CD4-positive, alpha-beta T cell treated with Interleukin-4 for 4 hours (primary cell): Measurements from ENCODE around the gene ABCA7.
A peak's percentile ranks its signal among the peaks of the same experiment; 100 is the strongest.

Experiments used
- DNase-seq: peaks from one replicate; pipeline ENCODE4 v3.0.0-alpha.2; 2020

The ABCA7 gene

DNA sequence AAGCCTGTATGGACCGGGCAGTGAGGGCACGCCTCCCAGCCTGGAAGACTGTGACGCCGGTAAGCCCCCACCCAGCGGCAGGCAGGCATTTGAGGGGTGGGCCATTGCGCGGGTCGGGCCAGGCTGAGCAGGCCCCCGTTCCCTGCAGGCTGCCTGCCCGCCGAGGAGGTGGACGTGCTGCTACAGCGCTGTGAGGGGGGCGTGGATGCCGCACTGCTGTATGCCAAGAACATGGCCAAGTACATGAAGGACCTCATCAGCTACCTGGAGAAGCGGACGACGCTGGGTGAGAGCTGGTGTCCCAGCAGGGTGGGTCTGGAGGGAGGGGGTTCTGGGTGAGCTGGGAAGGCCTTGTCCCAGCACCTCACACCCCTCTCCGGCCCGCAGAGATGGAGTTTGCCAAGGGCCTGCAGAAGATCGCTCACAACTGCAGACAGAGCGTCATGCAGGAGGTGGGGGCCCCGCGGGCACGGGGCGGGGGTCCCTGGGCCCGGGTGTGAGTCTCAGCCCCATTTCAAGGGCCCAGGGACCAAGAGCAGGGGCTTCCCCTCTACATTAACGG is 34.1 kb downstream of the ABCA7 start:
- no peak for DNase-seq

DNA sequence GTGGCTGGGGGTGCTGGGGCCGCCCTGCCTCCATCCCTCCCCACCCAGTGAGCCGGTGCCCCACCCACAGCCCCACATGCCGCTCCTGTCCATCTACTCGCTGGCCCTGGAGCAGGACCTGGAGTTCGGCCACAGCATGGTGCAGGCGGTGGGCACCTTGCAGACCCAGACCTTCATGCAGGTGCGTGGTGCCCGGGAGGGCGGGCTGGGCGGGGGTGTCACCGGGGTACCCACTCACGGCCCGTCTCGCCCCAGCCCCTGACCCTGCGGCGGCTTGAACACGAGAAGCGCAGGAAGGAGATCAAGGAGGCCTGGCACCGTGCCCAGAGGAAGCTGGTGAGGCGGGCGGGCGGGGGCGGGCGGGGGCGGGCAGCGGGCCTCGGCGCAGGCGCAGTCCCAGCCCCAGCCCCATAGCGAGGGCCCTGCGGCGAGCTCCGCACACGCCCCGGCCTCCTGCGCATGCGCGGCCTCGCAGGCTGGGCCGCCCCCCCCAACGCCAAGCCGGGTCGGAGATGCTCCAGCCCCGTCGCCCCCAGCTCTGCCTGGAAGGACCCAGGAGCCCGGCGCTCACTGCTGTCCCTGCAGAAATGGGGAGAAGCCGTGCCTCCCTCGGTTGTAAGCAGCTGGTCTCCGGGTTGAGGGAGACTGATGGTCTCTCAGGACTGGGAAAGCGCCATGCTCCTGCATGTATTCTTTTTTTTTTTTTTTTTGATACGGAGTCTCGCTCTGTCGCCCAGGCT is 34.8 kb downstream of the ABCA7 start:
- peak; percentile 94 for DNase-seq

DNA sequence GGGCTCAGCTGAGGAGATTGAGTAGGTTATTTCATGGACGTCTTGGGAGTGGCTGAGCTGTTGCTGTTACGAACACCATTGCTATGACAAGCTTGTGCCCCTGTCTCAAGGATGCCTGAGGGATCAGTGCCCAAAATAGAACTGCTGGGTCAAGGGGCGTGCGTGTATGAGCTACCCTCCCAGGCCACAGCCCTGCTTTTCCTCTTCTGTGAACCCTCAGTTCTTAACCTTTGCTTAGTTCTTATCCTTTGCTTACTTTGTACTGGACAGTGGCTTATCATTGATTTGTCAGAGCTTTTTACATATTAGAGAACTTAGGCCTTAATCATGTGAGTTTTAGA is 36.1 kb downstream of the ABCA7 start:
- no peak for DNase-seq

DNA sequence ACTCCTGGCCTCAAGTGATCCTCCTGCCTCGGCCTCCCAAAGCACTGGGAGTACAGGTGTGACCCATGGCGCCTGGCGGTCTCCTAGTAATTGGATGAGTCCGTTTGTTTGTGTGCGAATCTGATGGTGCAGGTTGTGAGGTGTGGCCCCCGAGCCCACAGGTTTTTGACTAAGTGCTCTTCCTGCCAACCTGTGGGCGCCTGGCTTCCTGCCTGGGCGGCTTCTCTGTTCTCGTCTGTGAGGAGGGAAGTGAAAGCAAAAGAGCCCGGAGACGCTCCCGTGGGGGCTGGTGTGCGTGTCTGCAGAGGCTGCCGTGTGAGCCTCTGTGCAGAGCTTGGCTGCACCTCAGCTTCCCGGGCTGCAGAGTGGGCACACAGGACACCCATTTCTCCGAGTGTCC is 37.0 kb downstream of the ABCA7 start:
- DNase-seq: peak; percentile 98

DNA sequence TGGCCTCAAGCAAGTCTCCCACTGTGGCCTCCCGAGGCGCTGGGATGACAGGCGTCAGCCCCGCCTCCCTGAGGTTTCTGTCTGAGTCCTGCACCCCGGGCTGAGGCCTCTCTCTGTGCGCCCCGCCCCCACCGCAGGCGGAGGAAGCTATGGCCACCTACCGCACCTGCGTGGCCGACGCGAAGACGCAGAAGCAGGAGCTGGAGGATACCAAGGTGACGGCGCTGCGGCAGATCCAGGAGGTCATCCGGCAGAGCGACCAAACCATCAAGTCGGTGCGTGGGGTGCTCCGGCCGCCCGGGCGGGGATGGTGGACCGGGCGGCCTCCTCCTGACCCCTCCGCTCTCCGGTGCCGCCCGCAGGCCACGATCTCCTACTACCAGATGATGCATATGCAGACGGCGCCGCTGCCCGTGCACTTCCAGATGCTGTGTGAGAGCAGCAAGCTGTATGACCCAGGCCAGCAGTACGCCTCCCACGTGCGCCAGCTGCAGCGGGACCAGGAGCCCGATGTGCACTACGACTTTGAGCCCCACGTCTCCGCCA is 39.7 kb downstream of the ABCA7 start:
- peak; percentile 67 for DNase-seq

DNA sequence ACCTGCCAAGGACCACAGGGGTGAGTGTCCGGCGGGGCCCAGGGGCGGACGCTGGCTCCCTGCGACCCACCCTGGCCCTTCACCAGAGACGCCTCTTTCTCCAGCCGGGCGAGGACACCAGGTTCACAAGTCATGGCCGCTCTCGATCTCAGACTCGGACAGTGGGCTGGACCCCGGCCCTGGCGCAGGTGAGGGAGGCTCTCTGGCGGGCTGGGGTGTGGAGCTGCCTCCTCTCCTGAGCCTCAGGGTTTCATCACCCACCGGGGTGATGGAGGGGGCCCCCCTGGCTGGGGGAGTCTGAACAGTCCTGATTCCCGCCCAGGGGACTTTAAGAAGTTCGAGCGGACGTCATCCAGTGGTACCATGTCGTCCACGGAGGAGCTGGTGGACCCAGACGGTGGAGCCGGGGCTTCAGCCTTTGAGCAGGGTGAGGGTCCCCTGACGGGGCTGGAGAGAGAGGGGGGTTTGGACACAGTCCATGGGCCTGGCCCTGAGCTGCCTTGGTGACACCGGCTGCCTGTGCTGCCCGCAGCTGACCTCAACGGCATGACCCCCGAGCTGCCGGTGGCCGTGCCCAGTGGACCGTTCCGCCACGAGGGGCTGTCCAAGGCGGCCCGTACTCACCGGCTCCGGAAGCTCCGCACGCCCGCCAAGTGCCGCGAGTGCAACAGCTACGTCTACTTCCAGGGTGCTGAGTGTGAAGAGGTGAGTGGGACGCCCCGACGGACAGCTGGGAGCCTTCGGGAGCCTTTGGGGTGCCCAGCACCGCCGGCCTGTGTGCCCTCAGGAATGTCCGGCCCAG is 40.7 kb downstream of the ABCA7 start:
- DNase-seq: no peak

DNA sequence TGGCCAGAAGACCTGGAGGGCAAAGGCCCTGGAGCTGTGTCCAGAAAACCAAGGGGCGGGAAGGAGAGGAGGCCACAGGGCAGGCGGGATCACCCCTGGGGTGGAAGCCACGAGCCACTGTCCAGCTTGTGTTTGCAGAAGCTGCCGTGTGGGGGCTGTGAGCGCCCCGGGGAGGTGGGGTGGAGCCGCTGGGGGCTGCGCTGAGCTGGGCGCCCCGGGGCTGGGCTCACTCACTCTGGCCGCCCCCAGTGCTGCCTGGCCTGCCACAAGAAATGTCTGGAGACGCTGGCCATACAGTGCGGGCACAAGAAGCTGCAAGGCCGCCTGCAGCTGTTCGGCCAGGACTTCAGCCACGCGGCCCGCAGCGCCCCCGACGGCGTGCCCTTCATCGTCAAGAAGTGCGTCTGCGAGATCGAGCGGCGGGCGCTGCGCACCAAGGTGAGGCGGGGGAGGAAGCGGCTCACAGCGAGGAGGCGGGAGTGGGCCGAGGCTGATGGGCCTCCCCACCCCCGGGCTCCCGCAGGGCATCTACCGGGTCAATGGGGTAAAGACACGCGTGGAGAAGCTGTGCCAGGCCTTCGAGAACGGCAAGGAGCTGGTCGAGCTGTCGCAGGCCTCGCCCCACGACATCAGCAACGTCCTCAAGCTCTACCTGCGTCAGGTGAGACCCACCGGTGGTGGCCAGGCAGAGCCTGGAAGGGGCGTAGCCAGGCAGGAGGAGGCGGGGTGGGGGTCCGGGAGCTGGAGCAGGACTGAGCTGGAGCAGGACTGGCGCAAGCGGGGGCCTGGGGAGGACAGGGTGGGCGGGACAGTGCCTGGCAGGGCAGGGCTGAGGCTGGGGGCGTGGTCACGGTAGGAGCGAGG is 41.6 kb downstream of the ABCA7 start:
- no peak for DNase-seq

DNA sequence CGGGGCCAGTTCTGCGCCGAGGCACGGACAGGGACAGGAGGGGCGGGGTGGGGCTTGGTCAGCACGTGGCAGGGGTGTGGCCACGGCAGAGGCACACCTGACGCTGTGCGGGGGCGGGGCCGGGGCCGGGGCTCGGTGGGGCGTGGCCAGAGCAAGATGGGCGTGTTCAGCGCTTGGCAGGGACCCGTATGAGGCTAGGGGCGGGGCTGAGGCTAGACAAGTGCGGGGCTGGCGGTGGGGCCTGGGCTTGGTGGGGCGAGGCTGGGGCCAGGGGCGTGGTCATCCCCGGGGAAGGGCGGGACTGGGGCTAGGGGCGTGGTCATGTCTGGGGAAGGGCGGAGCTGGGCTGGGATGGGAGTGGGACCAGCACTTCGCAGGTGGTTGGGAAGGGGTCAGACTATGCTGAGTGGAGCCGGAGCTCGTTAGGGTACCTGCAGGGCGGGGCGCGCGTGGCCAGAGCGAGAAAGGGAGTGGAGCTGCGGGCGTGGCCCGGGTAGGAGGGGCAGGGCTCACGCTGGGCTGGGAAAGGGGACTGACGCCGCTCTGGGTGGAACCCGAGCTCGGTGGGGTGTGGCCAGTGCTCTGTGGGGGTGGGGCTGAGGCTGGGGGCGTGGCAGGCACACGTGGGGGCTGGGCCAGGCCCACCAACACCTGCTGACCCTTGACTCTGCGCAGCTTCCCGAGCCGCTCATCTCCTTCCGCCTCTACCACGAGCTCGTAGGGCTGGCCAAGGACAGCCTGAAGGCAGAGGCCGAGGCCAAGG is 42.4 kb downstream of the ABCA7 start:
- DNase-seq: peak; percentile 84

DNA sequence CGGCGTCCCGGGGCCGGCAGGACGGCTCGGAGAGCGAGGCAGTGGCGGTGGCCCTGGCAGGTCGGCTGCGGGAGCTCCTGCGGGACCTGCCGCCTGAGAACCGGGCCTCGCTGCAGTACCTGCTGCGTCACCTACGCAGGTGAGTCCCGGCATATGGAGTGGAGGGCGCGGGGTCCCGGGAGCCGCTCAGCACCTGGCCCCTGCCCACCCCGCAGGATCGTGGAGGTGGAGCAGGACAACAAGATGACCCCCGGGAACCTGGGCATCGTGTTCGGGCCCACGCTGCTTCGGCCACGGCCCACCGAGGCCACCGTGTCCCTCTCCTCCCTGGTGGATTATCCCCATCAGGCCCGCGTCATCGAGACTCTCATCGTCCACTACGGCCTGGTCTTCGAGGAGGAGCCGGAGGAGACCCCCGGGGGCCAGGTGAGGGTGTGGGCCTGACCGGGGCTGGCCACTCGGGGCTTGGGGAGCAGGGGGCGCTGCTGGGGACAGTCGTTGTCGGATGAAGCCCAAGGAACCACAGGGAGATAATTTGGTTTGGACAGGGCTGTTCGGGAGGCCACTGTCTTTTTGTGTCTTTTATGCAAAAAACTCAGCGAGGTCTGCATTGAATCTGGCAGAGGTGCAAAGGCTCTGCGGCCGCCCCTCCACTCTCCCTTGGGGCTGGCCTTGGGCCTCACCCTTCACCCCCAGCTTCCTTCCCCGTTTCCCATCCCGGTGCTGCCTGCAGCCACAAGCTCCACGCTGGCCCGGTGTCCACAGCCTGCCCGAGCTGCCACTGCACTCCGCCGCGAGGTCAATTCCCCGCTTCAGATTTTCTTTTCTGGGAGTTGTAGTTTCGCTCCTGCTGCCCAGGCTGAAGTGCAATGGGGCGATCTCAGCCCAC is 43.3 kb downstream of the ABCA7 start:
- no peak for DNase-seq

DNA sequence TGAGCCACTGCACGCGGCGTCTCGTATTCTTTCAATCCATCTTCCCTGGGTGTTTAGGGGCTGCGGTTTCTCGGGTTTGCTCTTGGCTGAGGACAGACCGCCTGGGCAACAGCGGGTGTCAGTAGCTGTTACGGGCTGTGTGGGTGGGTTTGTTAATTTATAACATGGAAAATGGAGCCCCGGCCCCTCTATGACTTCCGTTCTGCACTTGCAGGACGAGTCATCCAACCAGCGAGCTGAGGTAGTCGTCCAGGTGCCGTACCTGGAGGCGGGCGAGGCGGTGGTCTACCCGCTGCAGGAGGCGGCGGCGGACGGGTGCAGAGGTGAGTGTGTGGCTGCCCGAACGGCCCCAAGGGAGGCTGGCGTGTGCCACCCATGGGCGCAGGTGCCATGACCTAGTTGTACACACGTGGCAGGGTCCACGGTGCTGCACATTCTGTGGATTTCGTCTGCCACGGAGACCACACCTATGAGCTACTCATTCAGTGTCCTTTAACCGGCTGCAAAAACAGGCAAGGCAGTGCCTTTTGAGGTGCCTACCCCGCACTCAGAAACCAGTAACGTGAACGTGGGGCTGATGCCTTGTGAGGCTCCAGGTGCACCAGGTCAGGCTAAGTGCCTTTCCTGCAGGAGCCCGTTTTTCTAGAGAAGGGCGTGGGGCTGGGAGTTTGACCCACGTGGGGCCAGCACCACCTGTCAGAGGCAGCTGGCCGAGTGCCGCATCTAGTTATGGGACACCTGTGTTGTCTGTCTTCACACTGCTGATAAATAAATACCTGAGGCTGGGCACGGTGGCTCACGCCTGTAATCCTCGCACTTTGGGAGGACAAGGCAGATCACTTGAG is 44.3 kb downstream of the ABCA7 start:
- no peak for DNase-seq

DNA sequence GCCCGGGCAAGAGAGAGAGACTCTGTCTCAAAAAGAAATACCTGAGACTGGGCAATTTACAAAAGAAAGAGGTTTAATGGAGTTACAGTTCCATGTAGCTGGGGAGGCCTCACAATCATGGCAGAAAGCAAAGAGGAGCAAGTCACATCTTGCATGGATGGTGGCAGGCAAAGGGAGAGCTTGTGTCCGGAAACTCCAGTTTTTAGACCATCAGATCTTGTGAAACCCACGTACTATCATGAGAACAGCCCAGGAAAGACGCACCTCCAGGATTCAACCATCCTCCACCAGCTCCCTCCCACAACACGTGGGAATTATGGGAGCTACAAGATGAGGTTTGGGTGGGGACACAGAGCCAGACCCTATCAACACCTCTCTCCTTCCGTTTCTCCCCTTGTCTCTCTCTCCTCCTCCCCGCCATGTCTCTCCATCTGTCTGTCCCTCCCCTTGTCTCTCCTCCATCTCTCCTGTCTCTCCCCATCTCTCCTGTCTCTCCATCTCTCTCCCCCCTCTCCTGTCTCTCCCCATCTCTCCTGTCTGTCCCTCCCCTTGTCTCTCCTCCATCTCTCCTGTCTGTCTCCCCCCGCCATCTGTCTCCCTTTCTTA is 45.2 kb downstream of the ABCA7 start:
- no peak for DNase-seq

DNA sequence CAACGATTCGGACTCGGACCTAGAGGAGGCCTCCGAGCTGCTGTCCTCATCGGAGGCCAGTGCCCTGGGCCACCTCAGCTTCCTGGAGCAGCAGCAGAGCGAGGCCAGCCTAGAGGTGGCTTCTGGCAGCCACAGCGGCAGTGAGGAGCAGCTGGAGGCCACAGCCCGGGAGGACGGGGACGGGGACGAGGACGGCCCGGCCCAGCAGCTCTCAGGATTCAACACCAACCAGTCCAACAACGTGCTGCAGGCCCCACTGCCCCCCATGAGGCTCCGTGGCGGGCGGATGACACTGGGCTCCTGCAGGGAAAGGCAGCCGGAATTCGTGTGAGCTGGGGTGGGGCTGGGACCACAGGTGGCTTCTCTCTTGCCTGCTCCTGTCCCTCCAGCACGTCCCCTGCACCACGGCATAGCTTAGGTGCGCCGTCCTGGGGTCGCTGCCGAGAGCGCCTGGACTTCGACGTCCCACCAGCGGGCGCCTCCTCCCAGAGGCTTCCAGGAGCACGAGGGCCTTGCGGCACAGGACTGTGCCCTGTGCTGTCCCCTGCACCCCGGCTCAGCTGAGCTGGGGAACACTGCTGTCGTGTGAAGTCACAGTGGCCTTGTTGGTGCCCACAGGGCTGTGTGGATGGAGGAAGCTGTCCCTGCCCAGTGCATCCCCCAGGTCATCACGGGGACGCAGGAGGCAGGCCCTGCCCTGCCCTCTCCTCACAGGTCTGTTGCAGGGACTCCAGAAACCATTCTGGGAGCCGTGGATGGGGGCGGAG is 46.0 kb downstream of the ABCA7 start:
- no peak for DNase-seq

DNA sequence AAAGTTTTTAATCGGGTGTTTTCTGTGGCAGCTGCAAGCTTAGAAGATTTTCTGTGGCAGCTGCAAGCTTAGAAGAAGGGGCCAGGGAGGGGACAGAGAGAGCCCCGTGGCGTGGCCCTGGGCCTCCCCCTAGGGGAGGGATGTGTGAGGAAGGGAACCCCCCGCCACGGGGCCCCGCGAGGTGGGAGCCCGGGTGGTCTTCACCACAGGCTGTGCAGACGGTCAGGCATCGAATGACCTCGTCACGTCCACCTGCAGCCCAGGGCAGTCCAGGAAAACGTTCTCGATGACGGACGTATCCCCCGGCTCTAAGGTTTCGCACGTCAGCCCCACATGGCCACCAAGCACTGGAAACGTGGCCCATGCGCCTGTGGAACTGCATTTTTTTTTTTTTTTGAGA is 46.7 kb downstream of the ABCA7 start:
- DNase-seq: no peak

DNA sequence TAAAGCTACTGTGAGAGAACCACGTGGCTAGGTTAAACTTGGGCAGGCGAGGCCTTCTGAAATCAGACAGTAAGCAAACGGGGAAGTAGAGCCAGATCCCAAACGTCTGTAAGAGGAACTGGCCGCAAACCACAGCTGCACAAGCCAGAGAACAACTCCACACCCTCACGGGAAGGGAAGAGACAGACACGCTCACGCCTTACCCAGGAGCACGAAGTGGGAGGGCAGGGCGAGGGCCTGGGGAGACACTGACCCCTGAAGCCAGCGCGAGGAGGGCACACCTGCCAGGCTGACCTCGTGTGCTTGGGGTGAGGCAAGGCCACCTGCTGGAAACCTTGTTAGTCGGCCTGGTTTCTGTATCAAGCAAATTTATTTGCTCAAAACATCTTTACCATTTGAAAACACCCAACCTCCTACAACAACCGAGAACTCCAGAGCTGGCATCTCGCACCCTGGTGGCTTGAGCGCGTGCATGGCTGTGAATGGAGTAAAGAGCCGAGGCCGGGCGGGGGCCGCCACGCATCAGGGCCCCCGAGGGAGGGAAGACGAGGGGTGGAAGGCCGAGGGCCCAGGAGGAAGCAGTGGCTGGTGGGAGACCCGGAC is 48.0 kb downstream of the ABCA7 start:
- peak; percentile 58 for DNase-seq

DNA sequence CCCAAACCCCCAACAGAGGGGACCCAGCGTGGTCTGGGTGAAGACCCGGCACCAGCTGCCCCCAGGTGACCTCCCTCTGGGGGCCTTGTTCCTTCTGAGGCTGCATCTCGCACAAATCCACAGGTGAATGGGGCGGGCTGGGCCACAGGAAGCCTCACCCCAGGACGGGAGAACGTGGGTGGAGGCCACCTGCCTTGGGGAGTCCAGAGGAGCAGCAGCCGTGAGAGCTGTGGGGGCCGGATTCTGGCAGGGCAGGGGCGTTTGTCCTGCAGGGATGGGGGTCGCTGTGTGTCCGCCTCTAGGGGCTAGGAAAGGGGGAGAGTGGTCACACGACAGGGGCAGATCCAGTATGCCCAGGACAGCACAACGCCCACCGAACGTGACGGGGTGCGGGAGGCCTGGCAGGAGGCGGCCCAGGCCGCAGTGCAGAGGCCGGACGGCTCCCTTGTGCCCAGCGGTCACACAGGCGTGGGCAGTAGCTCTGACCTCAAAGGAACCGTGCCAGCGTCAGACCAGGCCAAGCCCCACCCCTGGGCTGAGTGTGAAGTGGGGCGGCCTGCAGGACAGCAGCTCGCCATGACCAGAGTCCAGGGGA is 48.6 kb downstream of the ABCA7 start:
- DNase-seq: no peak

DNA sequence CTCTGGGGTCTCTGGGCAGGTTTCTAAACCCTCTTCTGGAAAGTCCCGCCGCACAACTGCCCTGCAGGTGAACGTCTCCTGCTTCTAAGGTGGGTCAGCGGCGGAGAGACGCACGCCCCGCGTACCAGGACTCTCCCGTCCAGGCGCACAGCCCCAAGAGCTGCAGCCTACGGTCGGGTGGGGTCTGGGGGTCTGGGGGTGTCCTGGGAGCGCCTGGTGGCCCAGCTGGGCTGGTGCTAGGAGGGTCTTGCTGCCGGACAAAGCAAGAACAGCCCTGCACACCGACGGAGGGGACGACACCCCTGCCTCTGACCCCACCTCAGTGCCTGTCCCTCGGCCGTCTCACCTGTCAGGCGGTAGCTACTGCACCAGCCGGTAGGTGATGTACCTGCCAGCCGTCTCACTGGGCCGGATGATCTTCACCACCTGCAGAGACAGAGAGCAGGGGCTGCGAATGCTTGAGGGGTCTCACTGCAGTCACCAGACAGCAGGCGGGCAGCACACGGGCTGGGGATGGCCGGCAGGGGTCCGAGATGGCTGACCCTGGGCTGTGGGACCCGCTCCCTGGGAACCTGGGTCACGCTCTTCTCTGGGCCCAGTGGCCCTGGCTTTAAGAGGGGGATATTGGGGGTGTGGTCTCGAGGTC is 49.3 kb downstream of the ABCA7 start:
- no peak for DNase-seq

DNA sequence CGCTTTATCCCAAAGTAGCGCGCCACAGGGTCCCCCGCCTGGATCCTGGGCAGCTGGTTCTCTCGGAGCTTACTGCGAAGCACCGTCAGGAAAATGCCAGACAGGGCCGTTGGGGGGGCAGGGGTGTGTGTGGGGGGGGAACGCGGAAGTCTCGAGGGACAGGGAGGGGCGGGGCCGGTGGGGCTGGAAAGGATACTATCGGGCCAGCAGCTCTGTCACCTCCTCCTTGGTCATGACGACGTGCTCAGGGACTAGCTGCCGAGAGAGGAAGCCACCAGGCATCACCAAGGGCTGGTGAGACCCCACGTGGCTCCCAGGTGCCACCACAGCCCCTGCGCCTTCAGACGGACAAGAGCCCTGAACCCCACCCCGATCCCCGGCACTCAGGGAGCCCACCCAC is 50.0 kb downstream of the ABCA7 start:
- peak; percentile 58 for DNase-seq
